GM12878 (cell line): ENCODE results near the gene SCN8A. TPM values are rescaled to one million over a fixed set of nuclear protein-coding genes. Genes with fewer than 3 reads are reported as not detected.
A peak's percentile ranks its signal among the peaks of the same experiment; 100 is the strongest.

ENCODE experiments used
- ATAC-seq: fragments of 200-7000 bp; cut with Tn5 transposase; 3 replicates; pipeline ENCODE4 v1.9.1; 2020; ENCODE audit warnings: mild to moderate bottlenecking, moderate library complexity
- BruUV-seq: library from RNA; stranded (reverse); fragments of 400-500 nt; replicated peaks from 2 replicates; lab custom pipeline; 2021; lab: Mats Ljungman, UMichigan
- CTCF ChIA-PET: fragments of 300-600 bp; sonication (Branson Sonifier 250); formaldehyde crosslinking; extraction: SDS; loops from one replicate; lab custom pipeline; 2021; ENCODE audit warnings: inconsistent platforms; lab: Yijun Ruan, JAX
- POLR2A ChIA-PET: fragments of 350-600 bp; formaldehyde crosslinking; extraction: SDS; loops from one replicate; lab custom pipeline; 2021; ENCODE audit warnings: inconsistent platforms; lab: Charles Lee
- RAD21 ChIA-PET: fragments of 300-600 bp; sonication (Branson Sonifier 250); formaldehyde crosslinking; loops from one replicate; lab custom pipeline; 2023; ENCODE audit warnings: antibody characterized with exemption; ENCODE audit not compliant: unreplicated experiment; lab: Charles Lee
- SMC1A ChIA-PET: fragments of 300-600 bp; sonication (Branson Sonifier 250); formaldehyde crosslinking; loops from one replicate; lab custom pipeline; 2023; ENCODE audit not compliant: unreplicated experiment, uncharacterized antibody; lab: Charles Lee
- DNase-seq: peaks from one replicate; pipeline ENCODE4 v3.0.0-alpha.2; 2011; ENCODE audit warnings: low read depth, low spot score
- FAIRE-seq: peaks from 3 replicates; lab custom pipeline; 2011; peaks lifted over from hg19 to GRCh38; lab: Jason Lieb, UNC
- H2AFZ ChIP-seq: 2 replicates; pipeline ENCODE4 v1.6.0; 2011; ENCODE audit warnings: low read depth, low read length, control low read depth; ENCODE audit not compliant: control insufficient read depth
- H3K27ac ChIP-seq: 2 replicates; pipeline ENCODE4 v1.5.1; 2011; ENCODE audit warnings: control low read depth; ENCODE audit not compliant: control insufficient read depth, insufficient read depth
- H3K27me3 ChIP-seq, 2 experiments: replicated peaks in 1 of 2; 2 replicates each; pipeline versions ENCODE4 v1.6.0 to v1.6.1; 2011; ENCODE audit warnings: low read length in 1 of 2; ENCODE audit not compliant: control insufficient read depth in 2 of 2, insufficient read depth in 2 of 2
- H3K36me3 ChIP-seq, 2 experiments: 2 replicates each; pipeline ENCODE4 v1.5.1; 2011; ENCODE audit warnings: low read length in 1 of 2; ENCODE audit not compliant: control insufficient read depth in 2 of 2, insufficient read depth in 2 of 2
- H3K4me1 ChIP-seq: 2 replicates; pipeline ENCODE4 v1.6.1; 2011; ENCODE audit warnings: mild to moderate bottlenecking, low read length, moderate library complexity, mixed read lengths; ENCODE audit not compliant: control insufficient read depth, insufficient read depth
- H3K4me2 ChIP-seq: 2 replicates; pipeline ENCODE4 v1.6.0; 2011; ENCODE audit warnings: control low read depth; ENCODE audit not compliant: control insufficient read depth, insufficient read depth
- H3K4me3 ChIP-seq: fragments of 200-600 bp; sonication (generic); 2 replicates; pipeline ENCODE4 v1.5.1; 2016
- H3K79me2 ChIP-seq: 2 replicates; pipeline ENCODE4 v1.6.0; 2011; ENCODE audit warnings: low read length; ENCODE audit not compliant: control insufficient read depth, insufficient read depth
- H3K9ac ChIP-seq: 2 replicates; pipeline ENCODE4 v1.8.0; 2011; ENCODE audit warnings: low read length, control low read depth, mixed read lengths; ENCODE audit not compliant: control insufficient read depth, insufficient read depth
- H3K9me3 ChIP-seq: replicated peaks from 3 replicates; pipeline ENCODE4 v1.5.1; 2011; ENCODE audit warnings: mild to moderate bottlenecking, low read length; ENCODE audit not compliant: control insufficient read depth, insufficient read depth
- H4K20me1 ChIP-seq: 2 replicates; pipeline ENCODE4 v1.6.0; 2011; ENCODE audit not compliant: control insufficient read depth, insufficient read depth
- BACH1 ChIP-seq: fragments of 450-650 bp; IDR thresholded peaks from 2 replicates; pipeline ENCODE4 v1.6.1; 2017; ENCODE audit warnings: mild to moderate bottlenecking, borderline replicate concordance
- BRCA1 ChIP-seq: IDR thresholded peaks from 2 replicates; pipeline ENCODE4 v1.6.1; 2011; ENCODE audit warnings: low read depth, low read length, improper control_type of control experiment
- CEBPB ChIP-seq, 2 experiments: fragments of 150-350 bp in 1 of 2; IDR thresholded peaks; 2 replicates each; pipeline ENCODE4 v1.6.1; 2012 to 2014; ENCODE audit warnings: low read depth in 2 of 2, low read length in 2 of 2, borderline replicate concordance in 1 of 2, inconsistent platforms in 1 of 2
- CHD2 ChIP-seq: IDR thresholded peaks from 2 replicates; pipeline ENCODE4 v1.6.1; 2011; ENCODE audit warnings: low read depth, low read length, improper control_type of control experiment, borderline replicate concordance
- ESRRA ChIP-seq: IDR thresholded peaks from 2 replicates; pipeline ENCODE4 v1.6.1; 2012; ENCODE audit warnings: mild to moderate bottlenecking, low read length, improper control_type of control experiment
- KAT2A ChIP-seq: conservative IDR thresholded peaks from 2 replicates; pipeline ENCODE4 v1.6.1; 2011; ENCODE audit warnings: low read depth, low read length; ENCODE audit not compliant: control insufficient read depth
- KDM1A ChIP-seq: fragments of 200-600 bp; sonication (generic); IDR thresholded peaks from 2 replicates; pipeline ENCODE4 v1.6.1; 2016; ENCODE audit warnings: borderline replicate concordance
- NFIC ChIP-seq: IDR thresholded peaks from 2 replicates; pipeline ENCODE4 v1.6.1; 2012; ENCODE audit warnings: low read depth, mild to moderate bottlenecking, inconsistent platforms, low read length, moderate library complexity
- NFXL1 ChIP-seq: fragments of 450-650 bp; IDR thresholded peaks from 2 replicates; pipeline ENCODE4 v1.6.1; 2017; ENCODE audit warnings: antibody characterized with exemption, mild to moderate bottlenecking, borderline replicate concordance
- PAX5 ChIP-seq: IDR thresholded peaks from 2 replicates; pipeline ENCODE4 v1.6.1; 2011; ENCODE audit warnings: low read depth, low read length, borderline replicate concordance
- POLR2A ChIP-seq: IDR thresholded peaks from 2 replicates; pipeline ENCODE4 v1.6.1; 2011; ENCODE audit warnings: low read depth, mild to moderate bottlenecking, low read length
- YY1 ChIP-seq: IDR thresholded peaks from 2 replicates; pipeline ENCODE4 v1.6.1; 2011; ENCODE audit warnings: low read depth, mild to moderate bottlenecking, low read length
- WGBS: methylation state at CpG from one replicate; pipeline ENCODE4 v1.1.6; 2016; ENCODE audit warnings: low lambda C conversion rate; ENCODE audit not compliant: insufficient replicate concordance, insufficient coverage; ENCODE audit errors: missing lambda C conversion rate; 5-methylcytosine and 5-hydroxymethylcytosine counted together
- in situ Hi-C: fragments of 300-500 bp; cut with MboI; formaldehyde crosslinking; loops from 9 replicates; pipeline ENCODE4 v1.14.3; 2018; ENCODE audit warnings: mixed read lengths
- intact Hi-C: fragments of 100-400 bp; cut with micrococcal nuclease; formaldehyde crosslinking; loops from one replicate; pipeline ENCODE4 v1.14.2; 2022; ENCODE audit not compliant: unreplicated experiment
- polyA plus RNA-seq, 11 experiments: library from polyadenylated mRNA; depleted of rRNA in 4 of 11; unstranded in 6 of 11; stranded (reverse) in 5 of 11; fragments of >200 nt; fragmentation: Nextera tagmentation in 4 of 11; fragmentation: Illumina TruSeq in 1 of 11; extraction: Ambion mirVana in 4 of 11; extraction: Trizol in 1 of 11; gene quantifications; 1 replicate in 1 of 11; 2 replicates in 10 of 11; pipeline versions ENCODE4 v1.2.1 to v1.2.3, GENCODE V29; 2011 to 2016; ENCODE audit warnings: inconsistent platforms in 2 of 11, missing spikeins in 2 of 11, low read depth in 1 of 11
- total RNA-seq, 4 experiments: library from RNA; depleted of rRNA in 3 of 4; stranded (reverse); fragments of >200 nt in 3 of 4; fragmentation: Illumina TruSeq in 1 of 4; extraction: Trizol in 1 of 4; gene quantifications; 2 replicates each; pipeline versions ENCODE4 v1.2.1 to v1.2.3, GENCODE V29; 2013 to 2021
- TF ChIP-seq, protein P1 (sequence below): IDR thresholded peaks from 2 replicates; pipeline ENCODE4 v1.6.1; 2011; ENCODE audit warnings: low read depth, low read length, improper control_type of control experiment, borderline replicate concordance
- TF ChIP-seq, protein P2 (sequence below), 3 experiments: IDR thresholded peaks in 2 of 3; conservative IDR thresholded peaks in 1 of 3; 2 replicates each; pipeline ENCODE4 v1.5.1; 2011; ENCODE audit warnings: low read depth in 3 of 3, low read length in 3 of 3, mild to moderate bottlenecking in 3 of 3, control low read depth in 2 of 3, moderate library complexity in 2 of 3, inconsistent platforms in 1 of 3, mixed read lengths in 1 of 3; ENCODE audit not compliant: control insufficient read depth in 2 of 3, insufficient read depth in 1 of 3; ENCODE audit errors: extremely low read depth in 1 of 3

SCN8A gene
- total and polyA plus RNA-seq, 10 of the 15 experiments (the other 5 are each of a cell fraction or from before 2014, with no cell fraction given), result 0.02 to 0.23 (median 0.06) TPM; not detected in 2

DNA sequence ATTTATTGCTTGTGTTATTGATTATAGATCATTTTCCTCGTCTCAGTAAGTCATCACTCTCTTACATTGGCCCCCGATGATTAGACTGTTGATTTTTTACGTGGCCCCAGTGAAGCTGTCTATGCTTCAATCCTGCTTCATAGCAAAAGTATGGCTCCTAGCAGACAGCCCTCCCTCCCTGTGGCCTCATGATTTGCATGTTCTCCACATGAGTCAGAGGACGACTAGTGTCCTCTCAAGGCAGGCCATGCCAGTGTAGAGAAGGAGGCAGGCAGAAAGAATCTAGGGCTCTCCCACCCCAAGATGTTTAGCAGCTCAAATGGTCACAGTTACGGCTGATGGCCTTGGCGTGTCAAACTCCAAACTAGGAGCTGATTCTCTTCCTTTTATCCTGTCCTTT lies 197.8 kb downstream of the SCN8A start:
- Histone ChIP-seq H3K36me3 (no peaks in the 10 kb centered on the region), H4K20me1 (no peaks in the 10 kb centered on the region), H3K27me3 (0 out of 4 replicates have a peak, but pooled peaks cover 0 to 1% of the 10 kb centered on the region in 2 experiments), H3K79me2 (no peaks in the 10 kb centered on the region), H2AFZ (no peak overlapping the region), H3K9ac (no peak overlapping the region), H3K9me3 (no peaks in the 10 kb centered on the region), H3K27ac (no peak overlapping the region), H3K4me3 (no peak overlapping the region), H3K4me1 (no peaks in the 10 kb centered on the region), H3K4me2 (no peak overlapping the region)
- TF ChIP-seq YY1 (no peak), KAT2A (no peak), POLR2A (no peak)
- TF ChIP-seq, protein P1, sequence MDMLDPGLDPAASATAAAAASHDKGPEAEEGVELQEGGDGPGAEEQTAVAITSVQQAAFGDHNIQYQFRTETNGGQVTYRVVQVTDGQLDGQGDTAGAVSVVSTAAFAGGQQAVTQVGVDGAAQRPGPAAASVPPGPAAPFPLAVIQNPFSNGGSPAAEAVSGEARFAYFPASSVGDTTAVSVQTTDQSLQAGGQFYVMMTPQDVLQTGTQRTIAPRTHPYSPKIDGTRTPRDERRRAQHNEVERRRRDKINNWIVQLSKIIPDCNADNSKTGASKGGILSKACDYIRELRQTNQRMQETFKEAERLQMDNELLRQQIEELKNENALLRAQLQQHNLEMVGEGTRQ, result no peak
- ATAC-seq (peak; percentile 32; the same call in 2 of the 3 replicates), DNase-seq (no peak), FAIRE-seq (no peak)
- CTCF ChIA-PET, result no interaction called here
- 8% methylated on average over 6 of the region's 6 CpGs for WGBS
- RAD21 ChIA-PET, result no interaction called here
- BruUV-seq, result no TSS peak
- SMC1A ChIA-PET, result no interaction called here
- POLR2A ChIA-PET, result no interaction called here
- intact Hi-C loops, result no loop called here
- in situ Hi-C loops, result no loop called here

DNA sequence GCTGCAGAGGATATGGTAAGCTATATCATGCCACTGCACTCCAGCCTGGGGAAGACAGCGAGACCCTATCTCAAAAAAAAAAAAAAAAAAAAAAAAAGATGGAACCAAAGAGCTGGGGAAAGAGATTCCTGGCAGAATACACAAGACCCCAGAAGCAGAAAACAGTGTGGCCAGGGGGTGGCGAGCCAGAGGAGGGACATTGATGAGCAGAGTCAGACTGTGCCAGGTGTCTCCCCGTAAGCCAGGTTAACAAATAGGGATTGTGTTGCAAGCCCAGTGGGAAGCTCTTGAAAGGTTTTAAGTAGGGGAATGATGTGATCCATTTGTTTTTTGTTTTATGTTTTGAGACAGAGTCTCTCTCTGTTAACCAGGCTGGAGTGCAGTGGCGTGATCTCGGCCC lies 201.4 kb downstream of the SCN8A start:
- Histone ChIP-seq H3K27me3 (0 out of 4 replicates have a peak, but pooled peaks cover 0 to 1% of the 10 kb centered on the region in 2 experiments), H3K27ac (no peak overlapping the region), H3K79me2 (no peaks in the 10 kb centered on the region), H3K36me3 (no peaks in the 10 kb centered on the region), H3K4me3 (no peak overlapping the region), H4K20me1 (no peaks in the 10 kb centered on the region), H3K9ac (no peak overlapping the region), H3K4me2 (no peak overlapping the region), H2AFZ (no peak overlapping the region), H3K9me3 (no peaks in the 10 kb centered on the region), H3K4me1 (no peaks in the 10 kb centered on the region)
- ChIA-PET CTCF (interaction anchor here (0.6 kb wide), 1 partner anchor 581 kb away, joined by 3 read pairs; no protein-coding TSS in a partner anchor), POLR2A (interaction anchor here (0.6 kb wide), 1 partner anchor 610 kb away, joined by 5 read pairs; no protein-coding TSS in a partner anchor), RAD21 (no interaction called here), SMC1A (no interaction called here)
- FAIRE-seq (no peak), DNase-seq (no peak), ATAC-seq (no peak)
- 62% methylated on average over 5 of the region's 5 CpGs for WGBS
- in situ Hi-C loops (no loop called here), intact Hi-C loops (no loop called here)
- BruUV-seq, result no TSS peak
- TF ChIP-seq NFXL1, result no peak
- TF ChIP-seq BACH1, result no peak
- no peak for TF ChIP-seq ESRRA
- TF ChIP-seq KDM1A, result no peak
- no peak for TF ChIP-seq NFIC
- TF ChIP-seq, protein P2, sequence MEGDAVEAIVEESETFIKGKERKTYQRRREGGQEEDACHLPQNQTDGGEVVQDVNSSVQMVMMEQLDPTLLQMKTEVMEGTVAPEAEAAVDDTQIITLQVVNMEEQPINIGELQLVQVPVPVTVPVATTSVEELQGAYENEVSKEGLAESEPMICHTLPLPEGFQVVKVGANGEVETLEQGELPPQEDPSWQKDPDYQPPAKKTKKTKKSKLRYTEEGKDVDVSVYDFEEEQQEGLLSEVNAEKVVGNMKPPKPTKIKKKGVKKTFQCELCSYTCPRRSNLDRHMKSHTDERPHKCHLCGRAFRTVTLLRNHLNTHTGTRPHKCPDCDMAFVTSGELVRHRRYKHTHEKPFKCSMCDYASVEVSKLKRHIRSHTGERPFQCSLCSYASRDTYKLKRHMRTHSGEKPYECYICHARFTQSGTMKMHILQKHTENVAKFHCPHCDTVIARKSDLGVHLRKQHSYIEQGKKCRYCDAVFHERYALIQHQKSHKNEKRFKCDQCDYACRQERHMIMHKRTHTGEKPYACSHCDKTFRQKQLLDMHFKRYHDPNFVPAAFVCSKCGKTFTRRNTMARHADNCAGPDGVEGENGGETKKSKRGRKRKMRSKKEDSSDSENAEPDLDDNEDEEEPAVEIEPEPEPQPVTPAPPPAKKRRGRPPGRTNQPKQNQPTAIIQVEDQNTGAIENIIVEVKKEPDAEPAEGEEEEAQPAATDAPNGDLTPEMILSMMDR (IDR thresholded peaks at IDR 0.05 in 2 of 3, conservative IDR thresholded peaks at IDR 0.05 in 1 of 3; ENCODE audit: control insufficient read depth in 2 of 3, extremely low read depth in 1 of 3, insufficient read depth in 1 of 3, low read depth in 3 of 3, low read length in 3 of 3), result no peak
- TF ChIP-seq CHD2, result no peak
- TF ChIP-seq CEBPB (IDR thresholded peaks at IDR 0.05; ENCODE audit: borderline replicate concordance in 1 of 2, low read depth in 2 of 2, low read length in 2 of 2), result no peak
- TF ChIP-seq BRCA1, result no peak
- no peak for TF ChIP-seq PAX5
